Muscle of arm (tissue), 12 donors: Measurements from ENCODE around the gene MFAP4. TPM values are rescaled to one million over a fixed set of nuclear protein-coding genes. Genes with fewer than 3 reads are reported as not detected.
"Not testable (repeated sequence)": the region's sequence is repeated elsewhere in the genome, so short reads cannot be mapped to it uniquely, and the experiment has no call there.

Source experiments
- DNase-seq: peaks from one replicate; pipeline ENCODE4 v3.0.0-alpha.2; 2013
- polyA plus RNA-seq, 12 donors: library from polyadenylated mRNA; unstranded; fragments of 120-200 nt; gene quantifications; one replicate each; pipeline ENCODE4 v1.2.1, GENCODE V29; 2013; ENCODE audit not compliant: insufficient read length in 12 of 12

Gene MFAP4
- polyA plus RNA-seq, 12 donors, result 216 to 437 (median 270) TPM; not detected in 1

DNA sequence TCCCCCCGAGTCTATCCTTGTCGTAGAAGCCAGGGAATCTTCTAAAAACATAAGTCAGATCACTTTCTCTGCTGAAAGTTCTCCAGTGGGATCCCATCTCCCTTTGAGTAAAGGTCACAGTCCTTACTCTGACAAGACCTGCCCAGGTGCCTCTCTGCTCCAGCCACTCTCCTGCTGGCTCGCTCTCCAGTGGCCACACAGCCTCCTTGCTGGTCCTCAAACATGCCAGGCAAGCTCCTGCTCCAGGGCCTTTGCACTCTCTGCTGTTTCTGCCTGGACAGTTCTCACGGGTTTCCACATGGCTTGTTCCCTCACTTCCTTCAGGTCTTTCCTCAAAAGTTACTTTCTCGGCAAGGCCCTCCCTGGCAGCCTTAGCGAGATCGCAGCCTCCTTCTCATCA is 27.8 kb downstream of the MFAP4 start:
- no peak for DNase-seq

DNA sequence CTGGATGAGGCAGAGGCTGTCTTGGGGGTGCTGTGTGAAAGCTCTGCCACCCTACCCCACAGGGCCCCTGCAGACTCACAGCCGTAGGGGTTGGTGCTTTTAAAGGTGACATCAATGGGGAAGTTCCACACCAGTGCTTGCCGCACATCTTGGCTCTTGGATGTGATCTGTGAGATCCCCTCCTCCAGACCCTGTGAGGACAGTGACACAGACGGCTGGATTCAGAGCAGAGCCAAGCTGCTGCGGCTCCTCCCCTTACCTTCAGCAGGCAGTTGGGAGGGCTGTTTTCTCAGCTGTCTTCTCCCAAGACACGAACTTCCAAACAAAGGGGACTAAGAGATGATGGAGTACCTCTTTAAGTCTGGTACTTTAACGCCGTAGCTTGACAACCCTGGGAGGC is 29.2 kb downstream of the MFAP4 start:
- no peak for DNase-seq

DNA sequence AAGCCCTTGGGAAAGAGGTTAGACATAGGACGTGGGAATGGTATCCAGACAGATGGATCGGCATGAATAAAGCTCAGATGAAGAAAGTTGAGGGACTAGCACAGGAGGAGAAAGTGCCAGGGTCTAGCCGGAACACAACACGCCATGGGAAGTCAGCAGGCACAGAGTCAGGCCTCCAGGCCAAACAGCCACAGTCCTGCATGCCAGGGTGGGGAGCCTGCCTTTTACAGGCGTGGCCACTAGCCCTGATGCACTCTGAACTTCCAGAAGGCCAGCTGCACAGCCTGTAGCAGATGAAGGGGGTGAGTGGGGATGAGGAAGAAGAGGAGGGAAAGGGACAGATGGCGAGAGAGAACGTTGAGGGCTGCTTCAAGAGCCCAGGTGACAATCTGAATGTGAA is 29.6 kb downstream of the MFAP4 start:
- DNase-seq, result no peak

DNA sequence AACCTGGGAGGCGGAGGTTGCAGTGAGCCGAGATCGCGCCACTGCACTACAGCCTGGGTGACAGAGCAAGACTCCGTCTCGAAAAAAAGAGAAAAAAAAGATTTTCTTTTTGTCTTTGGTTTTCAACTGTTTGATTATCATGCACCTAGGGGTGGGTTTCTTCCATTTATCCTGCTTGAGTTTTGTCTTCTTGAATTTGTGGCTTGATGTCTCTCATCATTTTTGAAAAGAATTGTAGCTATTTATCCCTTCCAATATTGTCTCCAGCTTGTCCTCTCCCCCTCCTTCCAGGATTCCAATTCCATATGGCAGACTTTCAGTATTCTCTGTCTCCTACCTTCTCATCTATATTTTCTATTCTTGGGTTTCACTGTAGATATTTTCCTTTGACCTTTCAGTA is 32.2 kb downstream of the MFAP4 start:
- no peak for DNase-seq

DNA sequence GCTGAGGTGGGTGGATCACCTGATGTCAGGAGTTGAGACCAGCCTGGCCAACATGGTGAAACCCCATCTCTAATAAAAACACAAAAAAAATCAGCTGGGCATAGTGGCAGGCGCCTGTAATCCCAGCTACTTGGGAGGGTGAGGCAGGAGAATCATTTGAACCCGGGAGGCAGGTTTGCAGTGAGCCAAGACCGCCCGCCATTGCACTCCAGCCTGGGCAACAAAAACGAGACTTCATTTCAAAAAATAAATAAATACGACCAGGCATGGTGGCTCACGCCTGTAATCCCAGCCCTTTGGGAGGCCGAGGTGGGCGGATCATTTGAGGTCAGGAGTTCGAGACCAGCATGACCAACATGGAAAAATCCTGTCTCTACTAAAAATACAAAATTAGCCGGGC is 33.6 kb downstream of the MFAP4 start:
- not testable (repeated sequence) for DNase-seq

DNA sequence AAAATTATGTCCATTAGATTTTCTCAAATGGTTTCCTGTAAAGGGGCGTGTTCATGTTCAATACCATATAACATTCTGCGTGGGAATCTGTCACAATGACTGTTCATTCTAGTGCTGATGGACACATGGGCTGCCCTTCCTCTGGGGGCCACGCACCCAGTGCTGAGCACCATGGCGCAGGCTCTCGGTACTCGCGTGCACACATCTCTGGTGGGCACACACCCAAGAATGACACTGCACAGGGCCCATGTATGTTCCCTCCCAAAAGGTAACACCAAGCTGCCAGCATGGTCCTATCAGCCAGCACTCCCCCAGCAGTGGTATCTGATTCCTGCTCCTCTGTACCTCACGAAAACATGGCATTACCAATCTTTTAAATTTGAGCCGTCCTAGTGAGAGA is 38.2 kb downstream of the MFAP4 start:
- no peak for DNase-seq

DNA sequence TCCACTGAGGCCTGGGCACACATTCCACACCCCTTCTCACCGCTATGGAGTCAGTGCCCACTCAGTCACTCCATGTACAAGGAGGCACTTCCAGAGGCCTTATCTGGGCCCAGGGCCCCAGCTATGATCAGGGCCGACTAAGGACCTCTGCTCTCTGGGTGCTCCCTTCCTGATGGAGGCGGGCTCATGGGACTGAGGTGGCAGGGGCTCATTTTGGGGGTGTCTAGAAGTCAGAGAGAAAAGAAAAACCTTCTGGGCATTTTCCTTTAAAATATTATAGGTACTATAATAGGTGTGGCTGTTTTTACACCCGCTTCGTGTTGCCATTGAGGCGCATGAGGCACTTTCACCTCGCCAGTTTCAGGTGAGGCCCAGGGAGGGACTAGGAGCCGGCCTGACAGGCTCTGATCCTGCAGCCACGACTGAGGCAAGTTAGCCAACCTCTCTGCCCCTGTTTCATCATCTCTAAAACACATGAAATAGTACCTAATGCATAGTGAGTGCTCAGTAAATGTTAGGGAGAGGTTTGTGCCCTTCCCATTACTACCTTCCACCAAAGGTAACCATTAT is 38.8 kb downstream of the MFAP4 start:
- no peak for DNase-seq

DNA sequence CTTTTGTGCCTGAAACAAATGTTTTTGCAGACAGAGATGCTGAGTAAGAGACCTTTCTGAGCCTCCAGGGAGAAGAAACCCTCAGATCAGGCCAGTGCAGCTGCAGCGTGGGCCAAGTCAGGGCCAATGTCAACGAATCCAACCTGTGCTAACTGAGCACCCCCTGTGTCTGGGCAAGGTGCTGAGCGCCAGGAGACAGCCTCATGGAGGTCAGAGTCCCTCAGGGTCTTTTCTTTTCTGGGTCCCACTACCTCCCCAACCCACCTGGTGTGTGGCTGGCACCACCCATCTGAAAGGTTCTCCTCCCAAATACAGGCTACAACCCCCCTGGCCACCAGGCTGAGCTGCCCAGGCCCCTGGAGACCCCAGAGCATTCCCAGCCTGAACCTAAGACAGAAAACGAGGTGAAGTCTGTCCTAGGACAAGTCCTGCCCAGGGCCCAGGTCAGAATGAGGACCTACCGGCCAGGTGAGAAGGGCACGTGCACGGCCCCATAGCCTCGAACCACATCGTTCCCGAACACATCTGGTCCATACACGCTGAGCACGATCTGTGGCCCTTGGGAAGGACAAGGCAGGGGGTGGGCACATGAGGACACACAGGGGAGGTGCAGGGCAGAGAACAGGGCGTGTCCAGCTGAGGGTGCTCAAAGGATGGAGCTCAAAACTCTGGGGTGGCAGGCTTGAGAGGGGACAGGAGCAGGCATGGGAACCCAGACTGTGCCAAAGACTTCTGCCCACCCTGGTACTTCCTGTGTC is 39.5 kb downstream of the MFAP4 start:
- DNase-seq, result no peak

DNA sequence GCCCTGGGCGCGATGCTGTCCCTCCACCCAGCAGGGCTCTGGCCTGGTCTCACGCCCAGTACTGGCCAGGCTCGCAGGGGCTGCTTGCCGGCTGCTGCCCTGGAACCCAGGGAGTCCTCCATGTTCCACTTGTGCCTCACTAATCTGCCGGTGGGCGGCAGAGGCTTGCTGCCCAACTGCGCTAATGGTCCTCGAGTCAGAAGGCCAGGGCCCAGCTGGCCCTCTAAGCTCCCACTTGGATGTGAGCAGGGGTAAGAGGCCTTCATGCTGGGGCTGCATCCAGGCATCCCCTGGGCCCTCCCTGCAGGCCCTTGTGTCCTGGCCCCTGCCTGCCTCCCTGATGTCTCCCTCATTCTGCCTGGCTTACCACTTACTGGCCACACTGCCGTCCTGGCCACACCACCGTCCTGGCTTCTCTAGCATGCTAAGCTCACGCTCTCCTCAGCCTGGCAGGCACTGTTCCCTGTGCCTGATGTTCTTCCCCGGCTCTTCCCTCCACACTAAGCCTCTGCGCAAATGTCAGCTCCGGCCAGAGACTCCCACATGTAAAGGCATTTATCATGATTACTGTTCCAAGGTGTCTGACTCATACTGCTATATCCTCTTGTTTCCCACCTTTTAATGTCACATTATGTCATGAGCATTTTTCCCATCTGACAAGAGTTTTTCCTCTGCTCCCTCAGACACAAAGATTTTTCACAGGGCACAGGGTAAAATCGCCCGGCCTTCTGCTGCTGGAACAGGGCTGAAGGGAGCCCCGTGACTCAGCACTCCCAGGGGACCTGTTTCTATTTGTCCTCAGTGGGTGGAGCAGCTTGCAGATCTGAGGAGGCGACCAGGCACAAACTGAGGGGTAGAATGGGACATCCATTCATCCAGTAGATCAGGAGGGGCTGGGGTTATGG is 40.4 kb downstream of the MFAP4 start:
- DNase-seq, result peak; percentile 78

DNA sequence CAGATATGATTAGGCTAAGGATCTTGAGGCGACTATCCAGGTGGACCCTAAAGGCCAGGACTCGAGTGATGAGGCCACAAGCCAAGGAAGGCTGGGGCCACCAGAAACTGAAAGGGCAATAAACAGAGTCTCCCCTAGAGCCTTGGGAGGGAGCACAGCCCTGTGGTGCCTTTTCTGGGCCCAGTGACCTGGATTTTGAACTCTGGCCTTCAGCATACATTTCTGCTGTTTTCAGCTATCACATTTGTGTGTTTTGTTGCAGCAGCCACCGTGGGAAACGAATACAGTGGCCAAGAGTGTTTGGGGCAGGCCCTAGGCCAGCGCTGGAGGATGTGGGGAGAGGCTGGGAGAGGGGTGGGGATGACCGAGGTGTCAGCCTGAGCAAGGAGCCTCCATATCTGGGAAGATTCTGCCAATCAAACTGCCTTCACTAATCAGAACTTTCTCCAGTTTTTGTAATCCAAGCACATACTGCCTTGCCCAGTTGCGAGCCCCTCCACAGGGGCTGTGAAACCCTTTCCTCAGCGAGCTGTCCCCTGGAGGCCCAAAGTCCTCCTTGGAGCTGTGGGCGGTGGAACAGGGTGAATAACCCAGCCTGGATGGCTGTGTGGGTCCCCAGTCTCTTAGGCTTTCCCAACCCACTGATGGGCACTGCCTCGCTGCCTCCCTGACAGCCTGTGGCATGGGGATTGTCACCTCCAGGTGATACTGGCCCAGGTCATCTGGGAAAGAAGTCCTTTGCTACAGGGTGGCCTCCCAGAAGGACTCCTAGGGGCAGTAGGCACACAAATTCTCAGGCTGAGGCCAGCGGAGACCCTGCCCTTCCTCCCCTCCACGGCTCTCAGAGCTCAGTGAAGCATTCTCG is 41.3 kb downstream of the MFAP4 start:
- DNase-seq, result no peak

DNA sequence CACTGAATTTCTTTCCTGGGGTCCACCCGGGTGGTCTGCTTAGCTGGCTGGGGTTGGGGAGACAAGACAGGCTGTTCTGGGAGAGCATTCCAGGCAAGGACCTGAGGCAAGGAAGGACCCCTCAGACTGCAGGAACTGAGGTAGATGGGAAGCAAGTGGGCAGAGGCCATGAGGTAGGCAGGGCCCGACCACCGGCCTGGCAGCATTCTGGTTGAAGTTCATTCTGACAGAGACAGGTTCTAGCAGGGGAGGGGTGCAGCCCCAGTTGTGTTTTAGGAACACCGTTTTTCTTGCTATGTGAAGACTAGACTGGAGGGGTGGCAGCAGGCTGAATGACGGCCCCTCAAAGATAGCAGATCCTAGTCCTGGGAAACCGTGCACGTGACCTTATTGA is 41.9 kb downstream of the MFAP4 start:
- no peak for DNase-seq

DNA sequence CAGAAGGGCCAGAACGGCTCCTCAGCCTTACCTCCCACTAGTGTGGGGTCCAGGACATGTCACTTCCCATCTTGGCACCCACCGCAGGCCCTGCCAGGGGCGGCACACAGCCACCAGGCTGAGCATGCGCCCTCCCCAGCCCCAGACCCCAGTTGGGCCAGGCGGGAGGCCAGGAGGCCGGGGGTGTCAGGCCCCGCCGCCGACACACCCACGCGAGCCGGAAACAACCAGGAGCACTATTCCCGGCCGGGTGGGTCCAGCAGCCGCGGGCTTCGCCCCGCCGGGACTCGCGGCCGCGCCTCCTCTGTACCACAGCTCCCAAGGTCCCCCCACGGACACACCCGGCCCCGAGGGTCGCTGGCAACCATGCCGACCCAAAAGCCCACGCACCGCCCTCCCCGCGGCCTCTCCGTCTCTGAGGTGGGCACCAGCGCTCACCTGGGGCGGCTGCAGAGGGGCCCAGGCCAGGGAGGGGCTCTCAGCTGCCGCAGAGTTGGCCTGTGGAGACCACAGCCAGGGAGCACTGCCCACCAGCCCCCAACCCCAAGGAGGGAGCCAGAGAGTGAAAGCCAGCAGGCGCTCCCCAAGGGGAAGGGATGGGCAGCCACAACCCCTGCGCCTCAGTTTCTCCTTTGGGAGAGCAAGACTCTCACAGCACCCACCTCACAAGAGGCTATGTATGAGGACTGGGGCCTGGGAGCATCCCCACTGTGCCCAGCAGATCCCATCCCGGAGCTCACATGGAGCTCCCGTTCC is 42.5 kb downstream of the MFAP4 start:
- no peak for DNase-seq

DNA sequence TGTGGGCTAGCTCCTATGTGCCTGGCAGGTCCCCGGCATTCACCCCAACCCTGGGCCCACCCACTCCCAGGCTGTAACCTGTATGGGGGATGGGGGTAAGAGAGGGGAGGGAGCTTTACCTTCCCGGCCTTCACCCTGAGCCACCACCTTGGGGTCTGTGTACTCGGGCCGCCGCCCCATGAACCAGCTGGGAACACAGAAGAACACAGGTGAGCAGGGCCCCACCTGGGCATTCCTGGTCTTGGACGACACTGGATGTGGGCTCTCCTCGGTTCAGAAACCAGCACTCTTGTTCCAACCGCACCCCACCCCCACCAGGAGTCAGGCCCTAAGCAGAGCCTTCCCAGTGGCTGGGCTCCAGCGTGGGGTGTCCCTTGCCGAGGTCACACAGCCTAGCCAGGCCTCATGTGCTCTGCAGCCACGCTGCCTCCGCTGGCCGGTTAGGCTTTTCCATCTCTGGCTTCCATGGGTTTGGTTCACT is 43.3 kb downstream of the MFAP4 start:
- no peak for DNase-seq

DNA sequence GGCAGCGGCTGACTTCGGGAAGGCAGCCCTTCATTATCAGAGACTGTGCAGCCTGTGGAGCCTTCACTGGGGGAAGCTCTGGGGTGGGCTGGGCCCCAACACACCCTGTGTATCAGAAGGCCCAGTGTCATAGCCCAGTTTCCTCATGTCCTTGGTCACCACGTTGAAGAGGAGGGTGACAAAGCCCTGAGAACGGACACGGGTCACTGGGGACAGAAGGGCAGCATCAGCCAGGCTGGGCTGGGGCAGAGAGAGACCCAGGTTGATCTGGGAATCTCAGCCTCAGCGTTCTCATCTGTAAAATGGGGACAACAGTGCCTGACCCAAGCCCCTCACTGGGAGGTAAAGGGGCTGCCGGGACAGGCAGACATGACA is 43.7 kb downstream of the MFAP4 start:
- DNase-seq, result no peak

DNA sequence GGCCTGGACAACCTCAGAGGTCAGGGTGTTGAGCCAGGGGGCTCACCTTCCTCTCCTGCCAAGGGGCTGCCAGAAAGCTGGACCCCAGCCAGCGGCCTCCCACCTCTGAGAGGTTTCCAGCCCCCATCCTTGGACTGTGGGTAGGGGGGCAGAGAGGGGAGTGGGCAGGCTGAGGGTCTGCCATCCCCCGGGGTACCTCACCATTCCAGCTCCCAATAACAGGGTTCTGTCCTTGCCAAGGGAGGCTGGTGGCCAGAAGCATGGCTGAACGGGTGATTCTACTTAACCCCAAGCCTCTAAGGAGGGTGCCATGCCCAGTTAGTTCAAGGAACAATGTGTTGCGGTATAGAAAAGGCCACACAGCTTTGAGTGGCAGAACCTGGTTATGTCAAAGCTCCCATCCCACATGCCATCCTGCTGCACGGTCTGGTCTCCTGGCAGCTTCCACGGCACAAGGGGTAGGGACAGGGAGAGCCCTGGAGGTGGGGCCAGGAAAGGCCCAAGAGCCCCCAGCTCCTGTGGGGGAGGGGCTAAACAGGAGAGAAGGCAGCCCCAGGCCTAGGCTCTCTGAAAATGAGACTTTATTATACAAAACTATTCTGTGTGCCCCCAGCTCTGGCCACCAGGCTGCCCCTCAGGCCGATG is 44.3 kb downstream of the MFAP4 start:
- DNase-seq, result no peak

DNA sequence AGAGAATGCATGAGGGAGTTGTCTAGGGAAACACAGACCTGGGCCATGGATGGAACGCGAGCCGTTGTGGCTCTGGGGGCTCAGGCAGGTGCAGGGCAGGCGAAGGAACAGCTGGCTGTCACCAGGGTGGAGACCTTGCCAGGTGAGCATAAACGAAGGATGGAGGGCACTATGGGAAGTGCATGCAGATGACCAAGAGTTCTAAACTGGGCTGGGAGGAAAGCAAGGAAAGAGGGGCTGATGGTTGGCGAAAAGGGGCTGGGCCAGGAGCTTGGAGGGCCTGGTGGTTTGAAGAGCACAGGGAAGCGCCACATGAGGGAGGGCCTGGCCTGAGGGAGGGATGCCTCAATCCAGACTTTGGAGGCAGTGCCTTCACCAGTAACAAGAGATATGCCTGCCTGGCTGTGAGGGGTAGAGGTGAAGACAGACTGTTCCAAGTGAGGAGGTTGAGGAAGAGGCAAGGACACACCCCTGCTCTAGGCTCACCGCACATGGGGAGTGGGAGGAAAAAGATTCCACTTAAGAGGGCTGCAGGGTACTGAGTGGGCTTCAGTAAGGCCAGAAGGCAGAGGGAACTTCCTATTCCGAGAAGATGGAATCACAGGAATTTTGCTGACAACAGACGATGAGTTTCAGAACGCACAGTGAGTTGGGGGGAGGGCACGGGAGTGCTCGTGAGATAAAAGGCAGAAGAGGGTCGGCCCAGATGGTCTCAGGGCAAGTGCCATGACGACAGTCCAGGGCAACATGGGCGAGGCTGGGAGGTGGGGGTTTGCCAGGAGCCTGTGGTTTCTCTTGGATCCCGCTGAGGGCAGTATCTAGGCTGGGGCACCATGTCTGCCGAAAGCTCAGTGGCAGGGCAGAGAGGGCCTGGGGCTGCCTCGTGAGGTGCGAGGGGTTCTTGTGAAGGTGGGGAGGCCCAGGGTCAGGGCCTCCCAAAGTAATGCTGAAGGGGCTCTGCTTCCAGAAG is 45.1 kb downstream of the MFAP4 start:
- no peak for DNase-seq

DNA sequence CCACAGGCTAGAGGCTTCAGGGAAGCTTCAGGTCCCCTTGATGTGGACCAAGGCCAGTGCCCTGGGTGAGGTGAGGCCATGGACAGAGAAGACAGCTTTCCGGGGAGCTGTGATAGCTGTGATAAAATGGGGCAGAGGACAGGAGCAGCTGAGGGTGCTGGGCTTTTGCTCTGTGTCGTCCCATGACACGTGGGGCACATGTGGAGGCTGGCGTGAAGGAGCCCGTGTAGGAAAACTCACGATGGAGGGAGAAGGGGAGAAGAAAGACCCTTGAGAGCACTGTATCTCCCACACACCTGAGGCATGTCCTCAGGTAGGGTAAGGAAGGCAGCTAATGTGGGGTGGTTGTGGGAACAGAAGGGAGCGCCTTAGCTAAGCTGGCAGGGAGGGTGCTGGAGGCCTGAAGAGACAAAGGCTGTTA is 45.8 kb downstream of the MFAP4 start:
- DNase-seq, result no peak

DNA sequence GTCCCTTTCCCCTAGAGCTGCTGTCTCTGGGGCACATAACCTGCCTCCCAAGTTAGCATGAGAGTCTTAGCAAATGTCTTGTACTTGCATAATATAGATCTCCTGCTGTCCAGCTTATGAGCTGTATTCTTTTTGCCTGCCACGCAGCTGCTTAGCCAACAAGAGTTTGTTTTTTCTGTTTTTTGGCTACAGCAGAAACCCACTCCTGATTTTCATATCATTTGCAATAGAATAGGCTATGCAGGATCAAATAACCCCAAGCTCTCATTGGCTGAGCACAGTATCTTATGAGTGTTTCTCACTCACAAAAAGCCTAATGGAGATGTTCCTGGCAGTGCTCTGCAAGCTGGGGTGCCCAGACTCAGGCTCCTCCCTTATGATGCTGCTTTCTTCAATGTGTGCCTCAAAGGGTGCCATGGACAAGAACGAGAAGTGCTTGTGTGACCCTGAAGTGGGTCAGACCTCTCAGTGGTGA is 47.6 kb downstream of the MFAP4 start:
- DNase-seq, result no peak
